Caco-2 (cell line): Measurements from ENCODE around the gene AKT1. TPM values are rescaled to one million over a fixed set of nuclear protein-coding genes. Genes with fewer than 3 reads are reported as not detected.

Experiments
- BruUV-seq: library from RNA; stranded (reverse); fragments of 400-500 nt; replicated peaks from 2 replicates; lab custom pipeline; 2021; lab: Mats Ljungman, UMichigan
- CTCF ChIA-PET: fragments of 300-600 bp; sonication (Branson Sonifier 250); formaldehyde crosslinking; loops from one replicate; lab custom pipeline; 2022; ENCODE audit warnings: antibody characterized with exemption; lab: Charles Lee
- POLR2A ChIA-PET: fragments of 300-600 bp; sonication (Branson Sonifier 250); formaldehyde crosslinking; loops from one replicate; lab custom pipeline; 2022; ENCODE audit warnings: antibody characterized with exemption; lab: Charles Lee
- DNase-seq, 2 experiments: peaks; one replicate each; pipeline versions ENCODE4 v3.0.0 to v3.0.0-alpha.2; 2020 to 2022
- H3K27me3 ChIP-seq: replicated peaks from 2 replicates; pipeline ENCODE4 v1.6.0; 2011; ENCODE audit warnings: low read length; ENCODE audit not compliant: control insufficient read depth, insufficient read depth
- H3K36me3 ChIP-seq: 2 replicates; pipeline ENCODE4 v1.5.1; 2011; ENCODE audit warnings: low read length; ENCODE audit not compliant: control insufficient read depth, insufficient read depth
- H3K4me1 ChIP-seq: fragments of 250-450 bp; sonication (Bioruptor Pico); 2 replicates; pipeline ENCODE4 v1.5.1; 2020; ENCODE audit warnings: mild to moderate bottlenecking
- H3K4me3 ChIP-seq: 2 replicates; pipeline ENCODE4 v1.5.1; 2011; ENCODE audit warnings: low read depth, mild to moderate bottlenecking, control low read depth, low read length
- H3K9me3 ChIP-seq: fragments of 250-450 bp; sonication (Bioruptor Pico); 2 replicates; pipeline ENCODE4 v1.5.1; 2020; ENCODE audit warnings: mild to moderate bottlenecking, moderate library complexity
- H3K27ac Mint-ChIP-seq: one replicate; pipeline ENCODE4 v1.8.0; 2022; ENCODE audit warnings: mixed read lengths; ENCODE audit not compliant: unreplicated experiment
- H3K27me3 Mint-ChIP-seq: one replicate; pipeline ENCODE4 v1.8.0; 2022; ENCODE audit warnings: mixed read lengths; ENCODE audit not compliant: insufficient read depth, unreplicated experiment
- H3K36me3 Mint-ChIP-seq: one replicate; pipeline ENCODE4 v1.8.0; 2022; ENCODE audit warnings: mild to moderate bottlenecking, mixed read lengths; ENCODE audit not compliant: insufficient read depth, unreplicated experiment
- H3K4me1 Mint-ChIP-seq: one replicate; pipeline ENCODE4 v1.8.0; 2022; ENCODE audit warnings: low read depth, mixed read lengths; ENCODE audit not compliant: unreplicated experiment
- H3K4me3 Mint-ChIP-seq: one replicate; pipeline ENCODE4 v1.8.0; 2022; ENCODE audit warnings: mild to moderate bottlenecking, moderate library complexity, mixed read lengths; ENCODE audit not compliant: unreplicated experiment
- H3K9me3 Mint-ChIP-seq: one replicate; pipeline ENCODE4 v1.8.0; 2022; ENCODE audit warnings: mixed read lengths; ENCODE audit not compliant: unreplicated experiment
- CTCF ChIP-seq, 2 experiments: fragments of 200-600 bp in 1 of 2; IDR thresholded peaks; 1 replicate in 1 of 2; 2 replicates in 1 of 2; pipeline versions ENCODE4 v1.5.1 to v1.8.0; 2011 to 2022; ENCODE audit warnings: antibody characterized with exemption in 1 of 2, control low read depth in 1 of 2, inconsistent platforms in 1 of 2, low read depth in 1 of 2, low read length in 1 of 2, mild to moderate bottlenecking in 1 of 2, moderate library complexity in 1 of 2; ENCODE audit not compliant: insufficient read depth in 1 of 2, severe bottlenecking in 1 of 2, unreplicated experiment in 1 of 2
- intact Hi-C: fragments of 100-400 bp; cut with micrococcal nuclease; formaldehyde crosslinking; loops from one replicate; pipeline ENCODE4 v1.10.0; 2022; ENCODE audit not compliant: unreplicated experiment
- total RNA-seq: library from RNA; stranded (reverse); gene quantifications from 2 replicates; pipeline ENCODE4 v1.2.3, GENCODE V29; 2022

The AKT1 gene
- total RNA-seq, 1 experiment from 2014 or later: 110 TPM

- no peak for TF ChIP-seq CTCF (IDR thresholded peaks at IDR 0.05; ENCODE audit: insufficient read depth in 1 of 2, low read depth in 1 of 2, low read length in 1 of 2, severe bottlenecking in 1 of 2, unreplicated experiment in 1 of 2)
- H3K4me3 ChIP-seq: no peak overlapping the region
- H3K4me3 Mint-ChIP-seq: no peak overlapping the region
- intact Hi-C loops: no loop called here
- BruUV-seq: no TSS peak
- no peaks in the 10 kb centered on the region for H3K9me3 ChIP-seq
- no peaks in the 10 kb centered on the region for H3K4me1 Mint-ChIP-seq
- no peaks in the 10 kb centered on the region for H3K27me3 ChIP-seq
- no peaks in the 10 kb centered on the region for H3K36me3 Mint-ChIP-seq
- peaks cover 3% of the 10 kb centered on the region for H3K4me1 ChIP-seq
- no peaks in the 10 kb centered on the region for H3K36me3 ChIP-seq
- H3K9me3 Mint-ChIP-seq: no peaks in the 10 kb centered on the region
- no peak overlapping the region for H3K27ac Mint-ChIP-seq
- CTCF ChIA-PET: interaction anchor here (1.2 kb wide), 1 partner anchor 9 kb away, joined by 4 read pairs; the partner anchor contains the start of gene SIVA1
- POLR2A ChIA-PET: no interaction called here
- no peaks in the 10 kb centered on the region for H3K27me3 Mint-ChIP-seq
- DNase-seq: no peak
Measured at GRCh38 chr14:104743461-104744380, 51.8 kb downstream of the AKT1 start.

DNA sequence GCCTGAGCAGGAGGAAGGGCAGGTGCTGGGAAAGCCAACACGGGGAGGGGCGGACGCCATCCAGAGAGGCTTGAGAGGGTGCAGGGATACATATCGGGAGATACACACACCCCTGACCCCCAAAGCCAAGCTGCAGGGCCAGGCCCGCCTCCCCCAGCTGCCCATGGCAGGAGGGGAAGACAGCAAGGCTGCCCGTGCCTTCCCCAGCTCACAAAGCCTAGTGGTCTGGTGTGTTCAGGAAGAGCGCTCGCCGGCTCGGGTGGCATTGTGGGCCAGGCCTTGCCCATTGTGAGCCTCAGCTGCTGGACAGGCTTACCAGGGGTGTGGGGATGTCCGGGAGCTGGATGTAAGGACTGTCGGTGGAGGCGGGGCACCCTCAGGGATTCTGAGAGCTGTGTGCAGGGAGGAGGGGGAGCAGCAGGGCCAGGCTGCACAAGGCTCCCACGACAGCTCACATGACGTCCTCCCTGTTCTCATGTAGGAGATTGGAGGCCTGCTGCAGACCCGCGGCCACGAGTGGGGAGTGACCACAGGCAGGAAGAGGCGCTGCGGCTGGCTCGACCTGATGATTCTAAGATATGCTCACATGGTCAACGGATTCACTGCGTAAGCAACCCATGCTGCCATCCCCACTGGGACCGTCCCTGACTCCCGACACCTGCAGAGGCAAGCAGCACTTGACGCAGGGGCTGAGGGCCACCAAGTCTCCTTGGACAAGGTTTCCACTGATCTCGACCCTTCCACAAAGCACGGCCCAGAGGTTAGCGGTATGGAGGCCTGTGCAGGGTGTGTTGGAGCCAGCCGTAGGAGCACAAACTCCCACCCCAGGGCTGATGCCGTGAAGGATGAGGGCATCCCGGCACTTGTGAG, 52.7 kb downstream of the AKT1 start:
- Histone ChIP-seq H3K9me3 (no peaks in the 10 kb centered on the region), H3K4me3 (no peak overlapping the region), H3K4me1 (no peaks in the 10 kb centered on the region), H3K27me3 (no peaks in the 10 kb centered on the region), H3K36me3 (no peaks in the 10 kb centered on the region)
- Mint-ChIP-seq H3K4me3 (no peak overlapping the region), H3K27ac (no peak overlapping the region), H3K9me3 (no peaks in the 10 kb centered on the region), H3K27me3 (no peaks in the 10 kb centered on the region), H3K36me3 (no peaks in the 10 kb centered on the region), H3K4me1 (no peaks in the 10 kb centered on the region)
- BruUV-seq: no TSS peak
- ChIA-PET CTCF (interaction anchor here (1.2 kb wide), 1 partner anchor 10 kb away, joined by 4 read pairs; the partner anchor contains the start of gene SIVA1), POLR2A (no interaction called here)
- DNase-seq: no peak
- TF ChIP-seq CTCF (IDR thresholded peaks at IDR 0.05; ENCODE audit: insufficient read depth in 1 of 2, low read depth in 1 of 2, low read length in 1 of 2, severe bottlenecking in 1 of 2, unreplicated experiment in 1 of 2): no peak
- intact Hi-C loops: no loop called here

DNA sequence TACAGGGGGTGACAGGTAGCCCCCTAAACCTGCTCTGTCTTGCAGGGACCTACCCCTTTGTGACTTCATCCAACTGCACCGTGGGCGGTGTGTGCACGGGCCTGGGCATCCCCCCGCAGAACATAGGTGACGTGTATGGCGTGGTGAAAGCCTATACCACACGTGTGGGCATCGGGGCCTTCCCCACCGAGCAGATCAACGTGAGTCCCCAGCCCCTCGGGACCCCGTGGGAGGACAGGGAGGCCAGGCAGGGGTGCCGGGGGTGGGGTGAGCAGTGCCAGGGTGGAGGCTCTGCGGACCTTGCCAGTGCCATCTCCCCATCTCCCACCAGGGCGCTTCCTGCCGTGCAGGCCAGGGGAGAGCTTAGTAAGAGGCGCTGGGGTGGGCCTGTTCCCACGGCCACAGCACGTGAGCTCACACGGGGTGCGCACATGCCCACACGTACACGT, 53.7 kb downstream of the AKT1 start:
- no peak overlapping the region for H3K4me3 ChIP-seq
- H3K36me3 ChIP-seq: no peaks in the 10 kb centered on the region
- Mint-ChIP-seq H3K9me3 (no peaks in the 10 kb centered on the region), H3K36me3 (no peaks in the 10 kb centered on the region), H3K4me1 (no peaks in the 10 kb centered on the region), H3K27me3 (no peaks in the 10 kb centered on the region), H3K4me3 (no peak overlapping the region), H3K27ac (no peak overlapping the region)
- BruUV-seq: no TSS peak
- no peaks in the 10 kb centered on the region for H3K4me1 ChIP-seq
- CTCF ChIA-PET: no interaction called here
- H3K27me3 ChIP-seq: no peaks in the 10 kb centered on the region
- H3K9me3 ChIP-seq: no peaks in the 10 kb centered on the region
- TF ChIP-seq CTCF (IDR thresholded peaks at IDR 0.05; ENCODE audit: insufficient read depth in 1 of 2, low read depth in 1 of 2, low read length in 1 of 2, severe bottlenecking in 1 of 2, unreplicated experiment in 1 of 2): no peak
- intact Hi-C loops: no loop called here
- no peak for DNase-seq
- POLR2A ChIA-PET: no interaction called here
